GM12878 (cell line): ENCODE measurements around the gene PHOSPHO1. TPM values are rescaled to one million over a fixed set of nuclear protein-coding genes. Genes with fewer than 3 reads are reported as not detected.

Experiments
- ATAC-seq: fragments of 200-7000 bp; cut with Tn5 transposase; 3 replicates; pipeline ENCODE4 v1.9.1; 2020; ENCODE audit warnings: mild to moderate bottlenecking, moderate library complexity
- BruUV-seq: library from RNA; stranded (reverse); fragments of 400-500 nt; replicated peaks from 2 replicates; lab custom pipeline; 2021; lab: Mats Ljungman, UMichigan
- CTCF ChIA-PET: fragments of 300-600 bp; sonication (Branson Sonifier 250); formaldehyde crosslinking; extraction: SDS; loops from one replicate; lab custom pipeline; 2021; ENCODE audit warnings: inconsistent platforms; lab: Yijun Ruan, JAX
- POLR2A ChIA-PET: fragments of 350-600 bp; formaldehyde crosslinking; extraction: SDS; loops from one replicate; lab custom pipeline; 2021; ENCODE audit warnings: inconsistent platforms; lab: Charles Lee
- RAD21 ChIA-PET: fragments of 300-600 bp; sonication (Branson Sonifier 250); formaldehyde crosslinking; loops from one replicate; lab custom pipeline; 2023; ENCODE audit warnings: antibody characterized with exemption; ENCODE audit not compliant: unreplicated experiment; lab: Charles Lee
- SMC1A ChIA-PET: fragments of 300-600 bp; sonication (Branson Sonifier 250); formaldehyde crosslinking; loops from one replicate; lab custom pipeline; 2023; ENCODE audit not compliant: unreplicated experiment, uncharacterized antibody; lab: Charles Lee
- DNase-seq: peaks from one replicate; pipeline ENCODE4 v3.0.0-alpha.2; 2011; ENCODE audit warnings: low read depth, low spot score
- FAIRE-seq: peaks from 3 replicates; lab custom pipeline; 2011; peaks lifted over from hg19 to GRCh38; lab: Jason Lieb, UNC
- H2AFZ ChIP-seq: 2 replicates; pipeline ENCODE4 v1.6.0; 2011; ENCODE audit warnings: low read depth, low read length, control low read depth; ENCODE audit not compliant: control insufficient read depth
- H3K27ac ChIP-seq: 2 replicates; pipeline ENCODE4 v1.5.1; 2011; ENCODE audit warnings: control low read depth; ENCODE audit not compliant: control insufficient read depth, insufficient read depth
- H3K27me3 ChIP-seq, 2 experiments: replicated peaks in 1 of 2; 2 replicates each; pipeline versions ENCODE4 v1.6.0 to v1.6.1; 2011; ENCODE audit warnings: low read length in 1 of 2; ENCODE audit not compliant: control insufficient read depth in 2 of 2, insufficient read depth in 2 of 2
- H3K36me3 ChIP-seq, 2 experiments: 2 replicates each; pipeline ENCODE4 v1.5.1; 2011; ENCODE audit warnings: low read length in 1 of 2; ENCODE audit not compliant: control insufficient read depth in 2 of 2, insufficient read depth in 2 of 2
- H3K4me1 ChIP-seq: 2 replicates; pipeline ENCODE4 v1.6.1; 2011; ENCODE audit warnings: mild to moderate bottlenecking, low read length, moderate library complexity, mixed read lengths; ENCODE audit not compliant: control insufficient read depth, insufficient read depth
- H3K4me2 ChIP-seq: 2 replicates; pipeline ENCODE4 v1.6.0; 2011; ENCODE audit warnings: control low read depth; ENCODE audit not compliant: control insufficient read depth, insufficient read depth
- H3K4me3 ChIP-seq: fragments of 200-600 bp; sonication (generic); 2 replicates; pipeline ENCODE4 v1.5.1; 2016
- H3K79me2 ChIP-seq: 2 replicates; pipeline ENCODE4 v1.6.0; 2011; ENCODE audit warnings: low read length; ENCODE audit not compliant: control insufficient read depth, insufficient read depth
- H3K9ac ChIP-seq: 2 replicates; pipeline ENCODE4 v1.8.0; 2011; ENCODE audit warnings: low read length, control low read depth, mixed read lengths; ENCODE audit not compliant: control insufficient read depth, insufficient read depth
- H3K9me3 ChIP-seq: replicated peaks from 3 replicates; pipeline ENCODE4 v1.5.1; 2011; ENCODE audit warnings: mild to moderate bottlenecking, low read length; ENCODE audit not compliant: control insufficient read depth, insufficient read depth
- H4K20me1 ChIP-seq: 2 replicates; pipeline ENCODE4 v1.6.0; 2011; ENCODE audit not compliant: control insufficient read depth, insufficient read depth
- CHD4 ChIP-seq: fragments of 200-600 bp; sonication (generic); IDR thresholded peaks from 2 replicates; pipeline ENCODE4 v1.6.1; 2016; ENCODE audit warnings: mild to moderate bottlenecking
- ETV6 ChIP-seq, 2 experiments: fragments of 450-650 bp in 1 of 2; IDR thresholded peaks in 1 of 2; conservative IDR thresholded peaks in 1 of 2; 2 replicates each; pipeline ENCODE4 v1.6.1; 2014; ENCODE audit warnings: antibody characterized with exemption in 1 of 2, borderline replicate concordance in 1 of 2, low read depth in 1 of 2, mild to moderate bottlenecking in 1 of 2, moderate library complexity in 1 of 2
- MEF2B ChIP-seq: fragments of 450-650 bp; IDR thresholded peaks from 2 replicates; pipeline ENCODE4 v1.6.1; 2018; ENCODE audit warnings: mild to moderate bottlenecking, moderate library complexity; ENCODE audit not compliant: partially characterized antibody, poor library complexity, severe bottlenecking
- NFIC ChIP-seq: IDR thresholded peaks from 2 replicates; pipeline ENCODE4 v1.6.1; 2012; ENCODE audit warnings: low read depth, mild to moderate bottlenecking, inconsistent platforms, low read length, moderate library complexity
- RCOR1 ChIP-seq: conservative IDR thresholded peaks from 2 replicates; pipeline ENCODE4 v1.6.1; 2012; ENCODE audit warnings: low read depth, low read length, improper control_type of control experiment
- ZNF207 ChIP-seq: fragments of 450-650 bp; IDR thresholded peaks from 2 replicates; pipeline ENCODE4 v1.6.1; 2014; ENCODE audit warnings: antibody characterized with exemption, mild to moderate bottlenecking, borderline replicate concordance
- WGBS: methylation state at CpG from one replicate; pipeline ENCODE4 v1.1.6; 2016; ENCODE audit warnings: low lambda C conversion rate; ENCODE audit not compliant: insufficient replicate concordance, insufficient coverage; ENCODE audit errors: missing lambda C conversion rate; 5-methylcytosine and 5-hydroxymethylcytosine counted together
- in situ Hi-C: fragments of 300-500 bp; cut with MboI; formaldehyde crosslinking; loops from 9 replicates; pipeline ENCODE4 v1.14.3; 2018; ENCODE audit warnings: mixed read lengths
- intact Hi-C: fragments of 100-400 bp; cut with micrococcal nuclease; formaldehyde crosslinking; loops from one replicate; pipeline ENCODE4 v1.14.2; 2022; ENCODE audit not compliant: unreplicated experiment
- polyA plus RNA-seq, 11 experiments: library from polyadenylated mRNA; depleted of rRNA in 4 of 11; unstranded in 6 of 11; stranded (reverse) in 5 of 11; fragments of >200 nt; fragmentation: Nextera tagmentation in 4 of 11; fragmentation: Illumina TruSeq in 1 of 11; extraction: Ambion mirVana in 4 of 11; extraction: Trizol in 1 of 11; gene quantifications; 1 replicate in 1 of 11; 2 replicates in 10 of 11; pipeline versions ENCODE4 v1.2.1 to v1.2.3, GENCODE V29; 2011 to 2016; ENCODE audit warnings: inconsistent platforms in 2 of 11, missing spikeins in 2 of 11, low read depth in 1 of 11
- total RNA-seq, 4 experiments: library from RNA; depleted of rRNA in 3 of 4; stranded (reverse); fragments of >200 nt in 3 of 4; fragmentation: Illumina TruSeq in 1 of 4; extraction: Trizol in 1 of 4; gene quantifications; 2 replicates each; pipeline versions ENCODE4 v1.2.1 to v1.2.3, GENCODE V29; 2013 to 2021
- TF ChIP-seq, protein P1 (sequence below): fragments of 450-650 bp; IDR thresholded peaks from 2 replicates; pipeline ENCODE4 v1.6.1; 2016; ENCODE audit warnings: mild to moderate bottlenecking
- TF ChIP-seq, protein P2 (sequence below): IDR thresholded peaks from 2 replicates; pipeline ENCODE4 v1.6.1; 2011; ENCODE audit warnings: low read depth, low read length, improper control_type of control experiment, borderline replicate concordance
- TF ChIP-seq, protein P3 (sequence below): IDR thresholded peaks from 2 replicates; pipeline ENCODE4 v1.6.1; 2011; ENCODE audit warnings: mild to moderate bottlenecking, low read depth, low read length, moderate library complexity; ENCODE audit not compliant: insufficient replicate concordance

The PHOSPHO1 gene
- total and polyA plus RNA-seq, 10 of the 15 experiments (the other 5 are each of a cell fraction or from before 2014, with no cell fraction given): 0.03 to 1.5 (median 0.16) TPM; not detected in 2

DNA sequence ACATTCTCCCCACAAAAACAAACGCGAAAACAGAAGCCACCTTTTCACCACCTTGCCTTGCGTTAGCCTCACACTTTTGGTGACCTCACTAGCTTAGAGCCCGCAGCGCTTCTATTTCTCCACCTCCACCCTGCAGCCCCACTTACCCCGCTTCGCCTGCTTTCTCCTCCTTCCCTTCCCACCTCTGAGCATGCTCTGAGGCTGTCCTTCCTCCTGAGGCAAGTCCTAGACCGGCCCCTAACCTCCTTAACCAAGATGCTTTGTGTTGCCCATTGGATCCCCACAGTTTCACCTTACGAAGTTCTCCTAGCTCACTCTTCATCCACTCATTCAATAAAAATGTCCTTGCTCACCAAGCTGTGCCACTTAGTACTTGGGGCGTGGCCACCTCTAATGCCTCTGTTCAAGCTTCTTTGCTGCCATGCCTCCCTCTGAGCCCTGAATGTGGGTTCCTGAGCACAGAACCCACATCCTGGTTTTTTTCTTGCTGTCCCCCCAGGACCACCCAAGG lies 21.5 kb downstream of the PHOSPHO1 start:
- Histone ChIP-seq H3K27me3 (no peaks in the 10 kb centered on the region), H3K4me3 (peak overlapping the region; percentile 98; the same call in 1 of the 2 replicates), H4K20me1 (no peaks in the 10 kb centered on the region), H3K9me3 (no peaks in the 10 kb centered on the region), H3K9ac (peak overlapping the region; percentile 98), H3K36me3 (peaks cover 0 to 3% of the 10 kb centered on the region in 2 experiments; a peak in 1 of 4 replicates), H2AFZ (no peak overlapping the region), H3K27ac (peak overlapping the region; percentile 96; the same call in 1 of the 2 replicates), H3K4me2 (peak overlapping the region; percentile 94), H3K79me2 (peaks cover 53% of the 10 kb centered on the region), H3K4me1 (peaks cover 18% of the 10 kb centered on the region)
- SMC1A ChIA-PET: interaction anchor here (1.0 to 16.8 kb wide), 8 partner anchors 10 to 31 kb away, joined by 3 to 354 read pairs (median 4); no protein-coding TSS in a partner anchor
- CTCF ChIA-PET: interaction anchor here (0.8 to 3.6 kb wide), 4 partner anchors 9 to 198 kb away, joined by 3 to 18 read pairs (median 8); no protein-coding TSS in a partner anchor
- POLR2A ChIA-PET: interaction anchor here (0.5 to 13.2 kb wide), 4 partner anchors 9 to 1095 kb away, joined by 3 to 537 read pairs (median 6); no protein-coding TSS in a partner anchor
- DNase-seq: no peak
- TF ChIP-seq RCOR1: no peak
- TF ChIP-seq, protein P1, sequence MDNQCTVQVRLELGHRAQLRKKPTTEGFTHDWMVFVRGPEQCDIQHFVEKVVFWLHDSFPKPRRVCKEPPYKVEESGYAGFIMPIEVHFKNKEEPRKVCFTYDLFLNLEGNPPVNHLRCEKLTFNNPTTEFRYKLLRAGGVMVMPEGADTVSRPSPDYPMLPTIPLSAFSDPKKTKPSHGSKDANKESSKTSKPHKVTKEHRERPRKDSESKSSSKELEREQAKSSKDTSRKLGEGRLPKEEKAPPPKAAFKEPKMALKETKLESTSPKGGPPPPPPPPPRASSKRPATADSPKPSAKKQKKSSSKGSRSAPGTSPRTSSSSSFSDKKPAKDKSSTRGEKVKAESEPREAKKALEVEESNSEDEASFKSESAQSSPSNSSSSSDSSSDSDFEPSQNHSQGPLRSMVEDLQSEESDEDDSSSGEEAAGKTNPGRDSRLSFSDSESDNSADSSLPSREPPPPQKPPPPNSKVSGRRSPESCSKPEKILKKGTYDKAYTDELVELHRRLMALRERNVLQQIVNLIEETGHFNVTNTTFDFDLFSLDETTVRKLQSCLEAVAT: 0 out of 2 replicates have a peak, but pooled peaks have one; percentile 46
- intact Hi-C loops (no loop called here), in situ Hi-C loops (no loop called here)
- no TSS peak for BruUV-seq
- 98% methylated on average over 10 of the region's 10 CpGs for WGBS
- FAIRE-seq: no peak
- RAD21 ChIA-PET: interaction anchor here (0.6 to 13.4 kb wide), 3 partner anchors 14 to 991 kb away, joined by 3 to 355 read pairs (median 3); no protein-coding TSS in a partner anchor
- ATAC-seq: no peak

DNA sequence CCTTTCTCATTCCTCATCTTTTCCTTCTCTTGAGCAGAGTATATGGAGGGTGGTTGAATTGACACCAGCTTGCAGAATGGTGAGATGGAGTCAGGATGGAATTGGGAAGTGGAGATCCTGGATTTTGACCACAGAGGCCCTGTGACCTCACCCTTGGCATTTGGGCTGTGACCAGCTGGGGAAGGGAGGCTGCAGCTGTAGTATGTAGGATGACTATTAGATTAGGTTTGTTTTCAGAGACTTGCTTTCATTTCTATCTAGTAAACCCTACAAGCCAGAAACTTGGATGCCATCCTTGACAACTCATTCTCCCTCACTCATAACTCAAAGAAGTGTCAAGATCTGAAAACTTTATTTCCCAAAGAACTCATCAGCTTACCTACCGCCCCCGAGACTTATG lies 26.1 kb downstream of the PHOSPHO1 start:
- Histone ChIP-seq H3K4me3 (no peak overlapping the region), H2AFZ (no peak overlapping the region), H3K4me2 (no peak overlapping the region), H3K27me3 (no peaks in the 10 kb centered on the region), H3K9ac (no peak overlapping the region), H3K79me2 (peaks cover 7% of the 10 kb centered on the region), H3K36me3 (no peaks in the 10 kb centered on the region), H3K27ac (no peak overlapping the region), H3K4me1 (peaks cover 9% of the 10 kb centered on the region), H3K9me3 (no peaks in the 10 kb centered on the region), H4K20me1 (no peaks in the 10 kb centered on the region)
- WGBS: 93% methylated on average over 2 of the region's 2 CpGs
- BruUV-seq: no TSS peak
- DNase-seq (no peak), ATAC-seq (no peak), FAIRE-seq (no peak)
- ChIA-PET CTCF (interaction anchor here (0.7 kb wide), 1 partner anchor 10 kb away, joined by 3 read pairs; no protein-coding TSS in a partner anchor), SMC1A (interaction anchor here (1.2 to 1.6 kb wide), 2 partner anchors 8 to 22 kb away, joined by 3 to 4 read pairs; no protein-coding TSS in a partner anchor), POLR2A (interaction anchor here (0.6 to 16.8 kb wide), 3 partner anchors 9 to 378 kb away, joined by 3 to 537 read pairs (median 4); partner anchors contain the start of genes ABI3 and GNGT2), RAD21 (no interaction called here)
- TF ChIP-seq, protein P2, sequence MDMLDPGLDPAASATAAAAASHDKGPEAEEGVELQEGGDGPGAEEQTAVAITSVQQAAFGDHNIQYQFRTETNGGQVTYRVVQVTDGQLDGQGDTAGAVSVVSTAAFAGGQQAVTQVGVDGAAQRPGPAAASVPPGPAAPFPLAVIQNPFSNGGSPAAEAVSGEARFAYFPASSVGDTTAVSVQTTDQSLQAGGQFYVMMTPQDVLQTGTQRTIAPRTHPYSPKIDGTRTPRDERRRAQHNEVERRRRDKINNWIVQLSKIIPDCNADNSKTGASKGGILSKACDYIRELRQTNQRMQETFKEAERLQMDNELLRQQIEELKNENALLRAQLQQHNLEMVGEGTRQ: no peak
- TF ChIP-seq ZNF207 (no peak), ETV6 (conservative IDR thresholded peaks at IDR 0.05 in 1 of 2, IDR thresholded peaks at IDR 0.05 in 1 of 2; ENCODE audit: borderline replicate concordance in 1 of 2, low read depth in 1 of 2) (no peak), CHD4 (no peak), MEF2B (no peak), NFIC (no peak)
- TF ChIP-seq, protein P3, sequence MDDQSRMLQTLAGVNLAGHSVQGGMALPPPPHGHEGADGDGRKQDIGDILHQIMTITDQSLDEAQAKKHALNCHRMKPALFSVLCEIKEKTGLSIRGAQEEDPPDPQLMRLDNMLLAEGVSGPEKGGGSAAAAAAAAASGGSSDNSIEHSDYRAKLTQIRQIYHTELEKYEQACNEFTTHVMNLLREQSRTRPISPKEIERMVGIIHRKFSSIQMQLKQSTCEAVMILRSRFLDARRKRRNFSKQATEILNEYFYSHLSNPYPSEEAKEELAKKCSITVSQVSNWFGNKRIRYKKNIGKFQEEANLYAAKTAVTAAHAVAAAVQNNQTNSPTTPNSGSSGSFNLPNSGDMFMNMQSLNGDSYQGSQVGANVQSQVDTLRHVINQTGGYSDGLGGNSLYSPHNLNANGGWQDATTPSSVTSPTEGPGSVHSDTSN: no peak
- in situ Hi-C loops (no loop called here), intact Hi-C loops (no loop called here)
